Esophagus squamous epithelium (tissue), 4 donors: ENCODE data around the gene PFN2.

Experiments used
- POLR2A ChIP-seq, 4 donors: fragments of 450-650 bp; IDR thresholded peaks; one replicate each; pipeline ENCODE4 v1.6.1; 2017; ENCODE audit warnings: antibody characterized with exemption in 4 of 4, mild to moderate bottlenecking in 4 of 4, moderate library complexity in 3 of 4
- TF ChIP-seq, protein P1 (sequence below), 6 experiments: fragments of 450-650 bp in 4 of 6; fragments of 200-600 bp in 2 of 6; sonication (generic) in 2 of 6; IDR thresholded peaks; one replicate each; pipeline ENCODE4 v1.5.1; 2016 to 2019; ENCODE audit warnings: antibody characterized with exemption in 6 of 6, mild to moderate bottlenecking in 4 of 6, moderate library complexity in 4 of 6

GRCh38 chr3:149920119-149920518 is 50.6 kb downstream of the PFN2 start:
- TF ChIP-seq, protein P1, sequence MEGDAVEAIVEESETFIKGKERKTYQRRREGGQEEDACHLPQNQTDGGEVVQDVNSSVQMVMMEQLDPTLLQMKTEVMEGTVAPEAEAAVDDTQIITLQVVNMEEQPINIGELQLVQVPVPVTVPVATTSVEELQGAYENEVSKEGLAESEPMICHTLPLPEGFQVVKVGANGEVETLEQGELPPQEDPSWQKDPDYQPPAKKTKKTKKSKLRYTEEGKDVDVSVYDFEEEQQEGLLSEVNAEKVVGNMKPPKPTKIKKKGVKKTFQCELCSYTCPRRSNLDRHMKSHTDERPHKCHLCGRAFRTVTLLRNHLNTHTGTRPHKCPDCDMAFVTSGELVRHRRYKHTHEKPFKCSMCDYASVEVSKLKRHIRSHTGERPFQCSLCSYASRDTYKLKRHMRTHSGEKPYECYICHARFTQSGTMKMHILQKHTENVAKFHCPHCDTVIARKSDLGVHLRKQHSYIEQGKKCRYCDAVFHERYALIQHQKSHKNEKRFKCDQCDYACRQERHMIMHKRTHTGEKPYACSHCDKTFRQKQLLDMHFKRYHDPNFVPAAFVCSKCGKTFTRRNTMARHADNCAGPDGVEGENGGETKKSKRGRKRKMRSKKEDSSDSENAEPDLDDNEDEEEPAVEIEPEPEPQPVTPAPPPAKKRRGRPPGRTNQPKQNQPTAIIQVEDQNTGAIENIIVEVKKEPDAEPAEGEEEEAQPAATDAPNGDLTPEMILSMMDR (IDR thresholded peaks at IDR 0.05), result no peak
- no peak for TF ChIP-seq POLR2A (IDR thresholded peaks at IDR 0.05)
